ENCODE measurements around the gene CAB39.

The CAB39 gene

DNA sequence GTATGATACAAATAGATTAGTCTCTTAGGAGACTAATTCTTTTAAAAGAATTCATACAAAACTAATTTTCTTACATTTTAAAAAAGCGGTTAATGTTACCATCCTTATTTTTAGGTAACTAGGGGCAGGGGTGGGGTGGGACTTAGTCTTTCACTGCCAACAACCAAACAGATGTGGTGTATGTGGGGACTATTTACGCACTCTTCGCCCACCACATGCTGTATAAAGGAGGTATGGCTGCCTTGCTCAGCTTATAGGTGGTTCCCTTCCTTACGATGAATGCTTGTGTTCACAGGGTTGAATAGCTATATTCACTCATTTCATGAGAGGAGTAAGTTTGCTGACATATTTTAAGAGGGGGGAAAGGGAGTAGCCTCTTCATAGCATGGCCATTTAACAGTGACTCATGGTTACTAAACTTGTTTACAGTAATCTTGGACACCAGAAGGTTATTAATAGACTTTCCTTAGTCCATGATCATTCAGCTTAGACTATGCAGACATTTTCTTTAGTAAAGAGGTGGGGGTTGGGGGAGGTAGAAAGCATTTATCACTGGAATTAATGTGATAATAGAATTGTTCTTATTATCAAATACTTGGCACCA, 61.8 kb downstream of the CAB39 start:
- TF ChIP-seq, protein P1, sequence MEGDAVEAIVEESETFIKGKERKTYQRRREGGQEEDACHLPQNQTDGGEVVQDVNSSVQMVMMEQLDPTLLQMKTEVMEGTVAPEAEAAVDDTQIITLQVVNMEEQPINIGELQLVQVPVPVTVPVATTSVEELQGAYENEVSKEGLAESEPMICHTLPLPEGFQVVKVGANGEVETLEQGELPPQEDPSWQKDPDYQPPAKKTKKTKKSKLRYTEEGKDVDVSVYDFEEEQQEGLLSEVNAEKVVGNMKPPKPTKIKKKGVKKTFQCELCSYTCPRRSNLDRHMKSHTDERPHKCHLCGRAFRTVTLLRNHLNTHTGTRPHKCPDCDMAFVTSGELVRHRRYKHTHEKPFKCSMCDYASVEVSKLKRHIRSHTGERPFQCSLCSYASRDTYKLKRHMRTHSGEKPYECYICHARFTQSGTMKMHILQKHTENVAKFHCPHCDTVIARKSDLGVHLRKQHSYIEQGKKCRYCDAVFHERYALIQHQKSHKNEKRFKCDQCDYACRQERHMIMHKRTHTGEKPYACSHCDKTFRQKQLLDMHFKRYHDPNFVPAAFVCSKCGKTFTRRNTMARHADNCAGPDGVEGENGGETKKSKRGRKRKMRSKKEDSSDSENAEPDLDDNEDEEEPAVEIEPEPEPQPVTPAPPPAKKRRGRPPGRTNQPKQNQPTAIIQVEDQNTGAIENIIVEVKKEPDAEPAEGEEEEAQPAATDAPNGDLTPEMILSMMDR (IDR thresholded peaks at IDR 0.05; ENCODE audit: control insufficient read depth, insufficient read depth, low read depth, low read length, missing control alignments), result no peak
- DNase-seq (ENCODE audit: low read depth), result peak; percentile 59

GRCh38 chr2:230775737-230776136, 63.1 kb downstream of the CAB39 start:
- H3K4me3 ChIP-seq (ENCODE audit: control insufficient read depth, low read depth, low read length), result no peak overlapping the region
- DNase-seq (ENCODE audit: low read depth), result no peak
- TF ChIP-seq, protein P1 (IDR thresholded peaks at IDR 0.05; ENCODE audit: control insufficient read depth, insufficient read depth, low read depth, low read length, missing control alignments), result no peak

More for the DNA sequence above, 61.8 kb downstream of the CAB39 start:
- no peak overlapping the region for H3K4me3 ChIP-seq (ENCODE audit: control insufficient read depth, low read depth, low read length)

- no peak overlapping the region for H3K4me3 ChIP-seq (ENCODE audit: control insufficient read depth, low read depth, low read length)
- no peak for DNase-seq (ENCODE audit: low read depth)
- TF ChIP-seq, protein P1 (IDR thresholded peaks at IDR 0.05; ENCODE audit: control insufficient read depth, insufficient read depth, low read depth, low read length, missing control alignments), result no peak
These were observed 65.1 kb downstream of the CAB39 start for GRCh38 chr2:230777721-230778120.

DNA sequence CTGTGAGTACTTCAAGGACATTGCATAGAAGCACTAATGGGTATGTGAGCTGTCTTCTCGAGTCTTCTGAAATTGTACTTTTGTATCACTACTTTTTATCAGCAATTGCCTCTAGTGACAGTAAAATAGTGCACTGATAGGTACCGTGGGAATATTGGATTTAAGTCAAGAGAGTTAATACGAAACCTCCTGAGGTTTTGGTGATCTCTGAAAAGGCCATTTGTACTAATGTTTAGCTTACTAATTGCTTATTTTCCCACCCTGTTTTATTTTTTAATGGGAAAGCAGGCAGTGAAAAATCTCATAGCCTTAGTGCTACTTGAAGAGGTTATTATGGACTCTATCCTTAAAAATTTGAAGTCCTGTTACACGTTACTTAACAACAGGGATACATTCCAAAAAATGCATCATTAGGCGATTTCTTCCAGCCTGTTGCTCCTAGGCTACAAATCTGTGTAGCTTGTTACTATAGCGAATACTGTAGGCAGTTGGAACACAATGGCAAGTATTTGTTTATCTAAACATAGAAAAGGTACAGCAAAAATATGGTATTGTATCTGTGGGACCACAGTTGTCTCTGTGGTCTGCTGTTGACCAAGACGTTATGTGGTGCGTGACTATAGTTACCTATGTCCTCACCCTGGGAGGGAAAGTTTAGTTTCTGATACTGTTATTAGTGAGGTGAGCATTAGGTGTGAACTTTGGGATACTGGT, 65.9 kb downstream of the CAB39 start:
- TF ChIP-seq, protein P1 (IDR thresholded peaks at IDR 0.05; ENCODE audit: control insufficient read depth, insufficient read depth, low read depth, low read length, missing control alignments), result no peak
- no peak for DNase-seq (ENCODE audit: low read depth)
- no peak overlapping the region for H3K4me3 ChIP-seq (ENCODE audit: control insufficient read depth, low read depth, low read length)

- TF ChIP-seq, protein P1 (IDR thresholded peaks at IDR 0.05; ENCODE audit: control insufficient read depth, insufficient read depth, low read depth, low read length, missing control alignments), result no peak
- no peak overlapping the region for H3K4me3 ChIP-seq (ENCODE audit: control insufficient read depth, low read depth, low read length)
- DNase-seq (ENCODE audit: low read depth), result no peak
These were observed 66.5 kb downstream of the CAB39 start for GRCh38 chr2:230779126-230779525.

DNA sequence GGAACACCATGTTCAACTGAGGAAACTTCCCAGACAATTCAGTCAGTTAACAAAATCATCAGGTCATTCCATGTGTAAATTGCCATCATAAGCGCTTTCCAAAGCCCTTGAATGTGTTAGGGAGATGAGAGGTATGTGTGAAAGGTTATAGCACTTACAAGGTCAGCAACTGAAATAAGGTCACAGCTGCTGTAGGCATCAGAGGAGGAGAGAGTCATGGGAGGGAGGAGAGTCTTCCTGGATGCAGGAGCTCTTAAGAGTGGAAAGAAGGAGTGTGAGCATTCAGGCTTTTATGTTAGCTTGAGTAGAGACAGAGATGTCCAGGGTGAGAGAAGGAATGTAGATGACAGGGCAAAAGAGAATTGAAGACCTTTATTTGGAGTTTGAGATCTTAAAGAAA, 67.0 kb downstream of the CAB39 start:
- TF ChIP-seq, protein P1 (IDR thresholded peaks at IDR 0.05; ENCODE audit: control insufficient read depth, insufficient read depth, low read depth, low read length, missing control alignments), result no peak
- DNase-seq (ENCODE audit: low read depth), result no peak

More for the DNA sequence above, 67.0 kb downstream of the CAB39 start:
- H3K4me3 ChIP-seq (ENCODE audit: control insufficient read depth, low read depth, low read length), result no peak overlapping the region
